Measurements from ENCODE around the gene UQCRFS1. TPM values are rescaled to one million over a fixed set of nuclear protein-coding genes. Genes with fewer than 3 reads are reported as not detected.

Gene UQCRFS1
- total RNA-seq, 2 donors from 2014 or later = 112 to 127 TPM

GRCh38 chr19:29176981-29177754 is 35.8 kb downstream of the UQCRFS1 start:
- no peak for ATAC-seq
- intact Hi-C loops (cut with DNase I) = no loop called here
- DNase-seq = no peak

GRCh38 chr19:29173896-29174295 is 39.1 kb downstream of the UQCRFS1 start:
- ATAC-seq (no peak), DNase-seq (no peak)
- intact Hi-C loops (cut with DNase I) = no loop called here

DNA sequence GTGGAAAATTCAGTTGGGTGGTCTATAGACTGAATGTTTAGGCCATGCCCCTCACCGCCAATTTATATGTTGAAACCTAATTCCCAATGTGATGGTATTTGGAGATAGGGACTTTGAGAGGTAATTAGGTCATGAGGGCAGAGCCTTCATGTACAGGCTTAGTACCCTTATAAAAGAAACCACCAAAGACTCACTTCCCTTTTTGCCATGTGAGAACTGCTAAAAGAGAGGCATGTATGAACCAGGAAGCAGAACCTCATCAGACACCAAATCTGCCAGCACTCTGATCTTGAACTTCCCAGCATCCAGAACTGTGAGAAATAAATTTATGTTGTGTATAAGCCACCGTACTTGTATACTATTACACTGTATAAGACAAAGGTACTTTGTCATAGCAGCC is 40.6 kb downstream of the UQCRFS1 start:
- intact Hi-C loops (cut with DNase I) = no loop called here
- ATAC-seq (no peak), DNase-seq (no peak)

DNA sequence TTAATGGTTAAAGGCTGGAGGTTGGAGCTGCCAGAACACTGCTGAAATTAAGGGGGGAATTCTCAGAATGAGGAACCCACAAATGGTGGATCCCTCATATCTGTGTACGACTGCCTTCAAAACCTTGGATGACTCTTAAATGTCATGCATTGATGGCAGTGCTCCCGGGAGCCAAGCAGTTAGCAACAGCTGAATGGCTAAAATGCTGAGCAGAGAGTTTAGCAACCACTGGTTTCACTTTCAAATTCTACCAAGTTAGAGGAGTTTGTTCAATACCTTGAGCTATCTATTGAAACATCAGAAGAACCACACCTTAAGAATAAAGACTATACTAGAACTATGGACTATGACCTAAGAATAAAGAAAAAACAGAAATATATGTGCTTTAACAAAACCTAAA is 41.4 kb downstream of the UQCRFS1 start:
- intact Hi-C loops (cut with DNase I) = no loop called here
- ATAC-seq (no peak), DNase-seq (no peak)

DNA sequence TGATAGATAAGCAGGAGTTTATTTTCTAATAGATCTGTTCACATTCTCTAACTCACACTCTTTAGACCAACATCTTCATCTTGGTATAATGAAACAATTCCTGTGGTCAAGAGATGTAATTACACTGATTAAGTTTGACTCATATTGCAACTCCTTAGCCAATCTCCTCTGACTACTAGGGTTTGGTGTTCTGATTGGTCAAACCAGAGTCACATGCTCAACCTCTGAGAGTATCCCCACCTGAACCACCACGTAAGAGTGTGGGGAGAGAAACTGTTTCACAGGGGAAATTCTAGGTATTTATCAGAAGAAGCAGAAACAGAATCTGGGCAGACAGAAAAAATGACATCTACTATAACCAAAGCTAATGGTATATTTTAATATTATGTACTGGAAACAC is 42.4 kb downstream of the UQCRFS1 start:
- ATAC-seq (no peak), DNase-seq (no peak)
- intact Hi-C loops (cut with DNase I) = no loop called here

GRCh38 chr19:29162694-29163093 is 50.3 kb downstream of the UQCRFS1 start:
- DNase-seq (no peak), ATAC-seq (no peak)
- intact Hi-C loops (cut with DNase I) = no loop called here

DNA sequence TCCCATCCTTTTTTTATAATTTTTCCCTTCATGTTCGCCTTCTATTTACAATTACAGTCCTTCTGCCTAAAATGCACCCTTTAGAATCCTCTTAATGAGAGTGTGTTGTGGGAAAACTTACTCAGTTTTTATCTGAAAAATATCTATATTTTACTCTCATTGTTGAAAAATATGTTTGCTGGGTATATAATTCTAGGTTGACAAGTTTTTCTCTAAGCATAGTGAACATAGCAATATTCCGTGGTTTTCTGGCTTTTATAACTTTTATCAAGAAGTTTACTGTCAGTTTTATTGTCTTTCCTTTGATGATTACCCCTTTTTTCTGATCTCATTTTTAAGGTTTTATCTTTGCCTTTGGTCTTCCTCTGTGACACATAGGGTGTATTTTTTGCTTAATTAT is 57.3 kb downstream of the UQCRFS1 start:
- DNase-seq (no peak), ATAC-seq (no peak)
- intact Hi-C loops (cut with DNase I) = no loop called here
